Chondrocyte (in vitro differentiated cells): ENCODE results near the gene CYBRD1. TPM values are rescaled to one million over a fixed set of nuclear protein-coding genes. Genes with fewer than 3 reads are reported as not detected.

Experiments
- DNase-seq: peaks from one replicate; pipeline ENCODE4 v3.0.0; 2021; ENCODE audit warnings: mixed read lengths, low spot score
- H3K27ac Mint-ChIP-seq: one replicate; pipeline ENCODE4 v1.8.0; 2021; ENCODE audit warnings: mild to moderate bottlenecking, moderate library complexity, mixed read lengths; ENCODE audit not compliant: unreplicated experiment
- H3K27me3 Mint-ChIP-seq: 2 replicates; pipeline ENCODE4 v1.8.0; 2021; ENCODE audit warnings: low read depth, mixed read lengths
- H3K36me3 Mint-ChIP-seq: 2 replicates; pipeline ENCODE4 v1.8.0; 2021; ENCODE audit warnings: low read depth, mixed read lengths
- H3K4me1 Mint-ChIP-seq: 2 replicates; pipeline ENCODE4 v1.8.0; 2021; ENCODE audit warnings: low read depth, mild to moderate bottlenecking, mixed read lengths
- H3K4me3 Mint-ChIP-seq: one replicate; pipeline ENCODE4 v1.8.0; 2021; ENCODE audit warnings: mild to moderate bottlenecking, moderate library complexity, mixed read lengths; ENCODE audit not compliant: unreplicated experiment
- H3K9me3 Mint-ChIP-seq: 2 replicates; pipeline ENCODE4 v1.8.0; 2021; ENCODE audit warnings: low read depth, mixed read lengths
- total RNA-seq: library from RNA; stranded (reverse); gene quantifications from 3 replicates; pipeline ENCODE4 v1.2.1, GENCODE V29; 2021
- TF ChIP-seq, protein P1 (sequence below): fragments of 200-600 bp; sonication (generic); IDR thresholded peaks from 2 replicates; pipeline ENCODE4 v1.5.0; 2021; ENCODE audit warnings: antibody characterized with exemption, mild to moderate bottlenecking, moderate library complexity

CYBRD1 gene
- total RNA-seq, 1 donor from 2014 or later: 84.5 TPM

DNA sequence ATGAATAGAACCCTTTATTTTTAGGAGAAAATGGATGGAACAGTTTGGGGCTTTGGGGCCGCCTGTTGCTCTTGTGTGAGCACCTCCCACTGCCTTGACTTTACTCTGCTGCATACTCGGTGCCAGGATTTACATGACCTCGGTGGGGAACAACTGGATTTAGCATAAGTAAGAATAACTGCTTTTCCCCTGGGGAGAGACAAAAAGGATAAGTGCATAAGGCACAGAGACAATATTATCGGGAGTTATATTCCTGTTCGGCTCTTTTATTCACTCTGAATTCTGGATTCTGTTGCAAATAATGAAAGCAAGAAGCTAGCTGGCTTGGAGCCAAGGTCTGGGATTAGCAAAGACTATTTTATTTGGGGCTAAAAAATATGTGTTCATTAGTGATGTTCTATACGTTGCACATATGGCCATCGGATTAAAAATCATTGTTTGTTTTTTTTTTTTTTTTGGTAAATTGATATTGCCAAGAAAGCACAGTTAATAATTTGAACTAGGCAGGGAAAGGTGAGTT is 69.8 kb downstream of the CYBRD1 start:
- no peaks in the 10 kb centered on the region for H3K36me3 Mint-ChIP-seq
- H3K4me1 Mint-ChIP-seq: peaks cover 15% of the 10 kb centered on the region
- no peak overlapping the region for H3K27ac Mint-ChIP-seq
- peaks cover 4% of the 10 kb centered on the region for H3K9me3 Mint-ChIP-seq
- no peak overlapping the region for H3K4me3 Mint-ChIP-seq
- no peaks in the 10 kb centered on the region for H3K27me3 Mint-ChIP-seq
- TF ChIP-seq, protein P1, sequence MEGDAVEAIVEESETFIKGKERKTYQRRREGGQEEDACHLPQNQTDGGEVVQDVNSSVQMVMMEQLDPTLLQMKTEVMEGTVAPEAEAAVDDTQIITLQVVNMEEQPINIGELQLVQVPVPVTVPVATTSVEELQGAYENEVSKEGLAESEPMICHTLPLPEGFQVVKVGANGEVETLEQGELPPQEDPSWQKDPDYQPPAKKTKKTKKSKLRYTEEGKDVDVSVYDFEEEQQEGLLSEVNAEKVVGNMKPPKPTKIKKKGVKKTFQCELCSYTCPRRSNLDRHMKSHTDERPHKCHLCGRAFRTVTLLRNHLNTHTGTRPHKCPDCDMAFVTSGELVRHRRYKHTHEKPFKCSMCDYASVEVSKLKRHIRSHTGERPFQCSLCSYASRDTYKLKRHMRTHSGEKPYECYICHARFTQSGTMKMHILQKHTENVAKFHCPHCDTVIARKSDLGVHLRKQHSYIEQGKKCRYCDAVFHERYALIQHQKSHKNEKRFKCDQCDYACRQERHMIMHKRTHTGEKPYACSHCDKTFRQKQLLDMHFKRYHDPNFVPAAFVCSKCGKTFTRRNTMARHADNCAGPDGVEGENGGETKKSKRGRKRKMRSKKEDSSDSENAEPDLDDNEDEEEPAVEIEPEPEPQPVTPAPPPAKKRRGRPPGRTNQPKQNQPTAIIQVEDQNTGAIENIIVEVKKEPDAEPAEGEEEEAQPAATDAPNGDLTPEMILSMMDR: no peak
- DNase-seq: no peak

DNA sequence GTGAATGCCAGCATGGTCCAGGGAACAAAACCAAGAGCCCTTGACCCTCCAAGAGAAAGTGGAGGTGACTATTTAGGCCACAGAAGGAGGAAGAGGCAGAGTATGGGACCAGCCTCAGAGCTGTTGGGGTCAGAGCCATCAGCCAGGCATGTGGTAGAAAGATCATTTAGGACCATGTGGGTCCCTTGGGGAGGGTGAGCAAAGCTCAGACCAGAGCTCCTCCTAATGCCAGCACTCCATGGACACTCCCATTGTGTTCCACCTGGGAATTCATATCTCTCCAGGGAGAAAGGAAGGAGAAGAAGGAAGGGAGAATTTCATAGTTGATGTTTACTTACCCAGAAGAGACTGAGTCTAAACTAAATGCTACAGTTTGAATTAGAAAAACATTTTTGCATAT is 73.2 kb downstream of the CYBRD1 start:
- Mint-ChIP-seq H3K4me1 (peaks cover 15% of the 10 kb centered on the region), H3K4me3 (no peak overlapping the region), H3K27me3 (no peaks in the 10 kb centered on the region), H3K9me3 (peaks cover 1% of the 10 kb centered on the region), H3K36me3 (no peaks in the 10 kb centered on the region), H3K27ac (peak overlapping the region; percentile 49)
- TF ChIP-seq, protein P1: no peak
- DNase-seq: no peak

DNA sequence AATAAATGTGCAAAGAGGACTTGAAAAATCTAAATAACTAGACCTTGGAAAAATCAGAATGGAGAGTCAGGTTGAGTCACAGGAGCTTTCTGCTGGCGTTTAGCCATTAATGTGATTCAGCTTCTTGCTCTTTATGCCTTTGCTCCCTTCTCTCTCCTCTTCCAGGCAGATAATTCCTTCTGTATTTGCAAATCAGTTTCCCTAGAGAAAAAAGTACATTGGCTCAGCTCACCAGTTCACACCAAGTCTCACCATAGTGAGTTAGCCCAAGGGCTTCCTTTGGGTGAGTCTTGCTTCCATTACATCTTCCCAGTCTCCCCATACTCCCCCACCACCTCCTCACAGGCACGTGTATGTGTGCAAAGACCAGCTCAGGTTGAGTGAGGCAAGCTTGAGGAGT is 73.6 kb downstream of the CYBRD1 start:
- Mint-ChIP-seq H3K27me3 (no peaks in the 10 kb centered on the region), H3K4me1 (peaks cover 15% of the 10 kb centered on the region), H3K27ac (peak overlapping the region; percentile 62), H3K9me3 (no peaks in the 10 kb centered on the region), H3K36me3 (no peaks in the 10 kb centered on the region), H3K4me3 (no peak overlapping the region)
- TF ChIP-seq, protein P1: no peak
- DNase-seq: no peak

DNA sequence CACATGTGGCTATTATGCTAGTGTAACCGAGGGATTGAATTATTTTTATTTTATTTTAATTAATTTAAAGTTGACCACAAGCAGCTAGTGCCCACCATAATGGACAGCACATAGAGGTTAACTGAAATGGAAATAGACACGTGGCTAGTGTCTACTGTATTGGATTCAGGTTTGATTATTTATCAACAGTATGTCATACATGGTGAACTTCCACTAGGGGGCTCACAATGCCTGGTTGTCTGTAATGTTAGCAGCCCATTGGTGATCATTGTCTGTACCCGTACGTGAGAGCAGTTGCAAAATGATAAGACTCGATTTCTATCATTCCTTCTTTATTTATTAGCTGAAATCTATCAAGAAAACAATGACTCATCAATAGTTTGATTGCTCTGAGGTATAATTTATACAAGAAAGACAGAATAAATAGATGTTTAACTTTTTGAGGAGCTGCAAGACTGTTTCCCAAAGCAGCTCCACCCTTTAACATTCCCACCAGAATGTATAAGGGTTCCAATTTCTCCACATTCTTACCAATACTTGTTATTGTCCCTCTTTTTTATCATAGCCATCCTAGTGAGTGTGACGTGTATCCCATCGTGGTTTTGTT is 76.5 kb downstream of the CYBRD1 start:
- DNase-seq: no peak
- Mint-ChIP-seq H3K36me3 (no peaks in the 10 kb centered on the region), H3K27ac (no peak overlapping the region), H3K4me3 (no peak overlapping the region), H3K4me1 (peaks cover 12% of the 10 kb centered on the region), H3K27me3 (no peaks in the 10 kb centered on the region), H3K9me3 (no peaks in the 10 kb centered on the region)
- TF ChIP-seq, protein P1: peak; percentile 94

DNA sequence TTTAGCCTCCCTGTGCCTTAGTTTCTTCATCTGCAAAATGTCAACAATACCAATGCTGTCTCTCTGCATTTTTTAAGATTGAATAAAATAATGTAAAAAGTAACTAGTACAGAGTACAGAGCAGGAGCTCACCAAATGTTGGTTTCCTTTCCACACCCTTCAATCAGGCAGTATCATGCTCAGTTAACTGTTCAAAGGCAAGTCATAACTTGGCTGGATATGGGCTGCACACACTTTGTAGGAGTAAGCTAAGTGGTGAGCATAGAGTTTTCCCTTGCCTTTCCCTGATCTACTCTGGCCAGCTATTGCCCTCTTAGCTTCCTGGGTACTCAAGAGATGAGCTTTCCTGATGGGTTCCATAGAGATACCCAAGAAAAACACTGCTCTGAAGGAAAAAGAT is 77.9 kb downstream of the CYBRD1 start:
- no peaks in the 10 kb centered on the region for H3K27me3 Mint-ChIP-seq
- H3K36me3 Mint-ChIP-seq: no peaks in the 10 kb centered on the region
- H3K4me3 Mint-ChIP-seq: no peak overlapping the region
- H3K9me3 Mint-ChIP-seq: no peaks in the 10 kb centered on the region
- TF ChIP-seq, protein P1: no peak
- peaks cover 12% of the 10 kb centered on the region for H3K4me1 Mint-ChIP-seq
- H3K27ac Mint-ChIP-seq: no peak overlapping the region
- DNase-seq: no peak
